ENCODE data around the gene WDR45B.

WDR45B gene

DNA sequence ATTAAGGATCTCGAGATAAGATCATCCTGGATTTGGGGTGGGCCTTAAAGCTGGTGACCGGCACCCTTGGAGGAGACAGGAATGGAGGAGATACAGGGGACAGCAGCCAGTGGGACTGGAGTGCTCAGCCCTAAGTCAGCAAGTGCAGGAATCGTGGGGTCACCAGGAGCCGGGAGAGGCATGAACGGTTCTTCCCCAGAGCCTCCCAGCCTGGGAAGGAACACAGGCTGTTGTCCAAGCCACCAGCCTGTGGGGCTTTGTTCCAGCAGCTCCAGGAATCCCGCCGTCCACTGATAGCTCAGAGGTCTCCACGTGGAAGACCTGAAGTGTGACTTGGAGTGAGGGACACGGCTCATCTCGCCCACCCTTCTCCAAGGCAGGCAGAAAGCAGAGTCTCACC is 2.5 kb upstream of the WDR45B start:
- CTCF ChIA-PET, result interaction anchor here (0.9 to 1.8 kb wide), 2 partner anchors 14 to 18 kb away, joined by 3 to 10 read pairs; no protein-coding TSS in a partner anchor
- Histone ChIP-seq H3K27me3 (replicated peaks in 2 of 5; ENCODE audit: control insufficient read depth in 4 of 5, insufficient read depth in 5 of 5, low read length in 4 of 5) (no peaks in the 10 kb centered on the region), H3K27ac (ENCODE audit: insufficient read depth in 1 of 2, low read depth in 1 of 2, low read length in 2 of 2, poor library complexity in 1 of 2, severe bottlenecking in 2 of 2) (no peak overlapping the region), H3K9me3 (ENCODE audit: control extremely low read depth in 1 of 5, control insufficient read depth in 4 of 5, insufficient read depth in 2 of 5, low read depth in 1 of 5, low read length in 4 of 5) (no peaks in the 10 kb centered on the region), H3K4me3 (ENCODE audit: control insufficient read depth in 1 of 7, extremely low read depth in 1 of 7, insufficient read depth in 4 of 7, low read depth in 2 of 7, low read length in 6 of 7) (no peak overlapping the region), H3K36me3 (ENCODE audit: control insufficient read depth in 4 of 4, insufficient read depth in 4 of 4, low read length in 3 of 4) (no peaks in the 10 kb centered on the region), H3K4me1 (ENCODE audit: control extremely low read depth in 1 of 4, control insufficient read depth in 4 of 4, insufficient read depth in 4 of 4, low read length in 3 of 4) (peaks cover 10 to 36% (median 32%) of the 10 kb centered on the region in 4 experiments)
- WGBS (ENCODE audit: insufficient coverage), result 100% methylated on average over 7 of the region's 10 CpGs
- DNase-seq, result no peak
- POLR2A ChIA-PET, result no interaction called here

- ChIA-PET CTCF (interaction anchor here (1.8 kb wide), 1 partner anchor 19 kb away, joined by 10 read pairs; no protein-coding TSS in a partner anchor), POLR2A (no interaction called here)
- H3K9me3 ChIP-seq (ENCODE audit: control extremely low read depth in 1 of 5, control insufficient read depth in 4 of 5, insufficient read depth in 2 of 5, low read depth in 1 of 5, low read length in 4 of 5), result no peaks in the 10 kb centered on the region
- 93% methylated on average over 18 of the region's 22 CpGs for WGBS (ENCODE audit: insufficient coverage)
- no peak overlapping the region for H3K27ac ChIP-seq (ENCODE audit: insufficient read depth in 1 of 2, low read depth in 1 of 2, low read length in 2 of 2, poor library complexity in 1 of 2, severe bottlenecking in 2 of 2)
- H3K4me3 ChIP-seq (ENCODE audit: control insufficient read depth in 1 of 7, extremely low read depth in 1 of 7, insufficient read depth in 4 of 7, low read depth in 2 of 7, low read length in 6 of 7), result no peak overlapping the region
- DNase-seq, result no peak
- peaks cover 4 to 26% (median 23%) of the 10 kb centered on the region in 4 experiments for H3K4me1 ChIP-seq (ENCODE audit: control extremely low read depth in 1 of 4, control insufficient read depth in 4 of 4, insufficient read depth in 4 of 4, low read length in 3 of 4)
- H3K36me3 ChIP-seq (ENCODE audit: control insufficient read depth in 4 of 4, insufficient read depth in 4 of 4, low read length in 3 of 4), result peaks cover 0 to under 1% (median under 1%) of the 10 kb centered on the region in 4 experiments
- no peaks in the 10 kb centered on the region for H3K27me3 ChIP-seq (replicated peaks in 2 of 5; ENCODE audit: control insufficient read depth in 4 of 5, insufficient read depth in 5 of 5, low read length in 4 of 5)
Measured at GRCh38 chr17:82649501-82650261, 1.4 kb upstream of the WDR45B start.

GRCh38 chr17:82648742-82649331 is 593 bp upstream of the WDR45B start:
- Histone ChIP-seq H3K36me3 (ENCODE audit: control insufficient read depth in 4 of 4, insufficient read depth in 4 of 4, low read length in 3 of 4) (peaks cover 0 to 9% (median 5%) of the 10 kb centered on the region in 4 experiments), H3K27ac (ENCODE audit: insufficient read depth in 1 of 2, low read depth in 1 of 2, low read length in 2 of 2, poor library complexity in 1 of 2, severe bottlenecking in 2 of 2) (no peak overlapping the region), H3K4me3 (ENCODE audit: control insufficient read depth in 1 of 7, extremely low read depth in 1 of 7, insufficient read depth in 4 of 7, low read depth in 2 of 7, low read length in 6 of 7) (peak overlapping the region in 5 of 7 experiments; percentile 26 to 70 (median 53)), H3K27me3 (replicated peaks in 2 of 5; ENCODE audit: control insufficient read depth in 4 of 5, insufficient read depth in 5 of 5, low read length in 4 of 5) (no peaks in the 10 kb centered on the region), H3K9me3 (ENCODE audit: control extremely low read depth in 1 of 5, control insufficient read depth in 4 of 5, insufficient read depth in 2 of 5, low read depth in 1 of 5, low read length in 4 of 5) (no peaks in the 10 kb centered on the region), H3K4me1 (ENCODE audit: control extremely low read depth in 1 of 4, control insufficient read depth in 4 of 4, insufficient read depth in 4 of 4, low read length in 3 of 4) (peaks cover 4 to 22% (median 15%) of the 10 kb centered on the region in 4 experiments)
- peak; percentile 32 to 65 (median 53) for DNase-seq
- POLR2A ChIA-PET, result no interaction called here
- CTCF ChIA-PET, result no interaction called here
- 8% methylated on average over 11 of the region's 37 CpGs for whole genome bisulfite sequencing (ENCODE audit: insufficient coverage)

DNA sequence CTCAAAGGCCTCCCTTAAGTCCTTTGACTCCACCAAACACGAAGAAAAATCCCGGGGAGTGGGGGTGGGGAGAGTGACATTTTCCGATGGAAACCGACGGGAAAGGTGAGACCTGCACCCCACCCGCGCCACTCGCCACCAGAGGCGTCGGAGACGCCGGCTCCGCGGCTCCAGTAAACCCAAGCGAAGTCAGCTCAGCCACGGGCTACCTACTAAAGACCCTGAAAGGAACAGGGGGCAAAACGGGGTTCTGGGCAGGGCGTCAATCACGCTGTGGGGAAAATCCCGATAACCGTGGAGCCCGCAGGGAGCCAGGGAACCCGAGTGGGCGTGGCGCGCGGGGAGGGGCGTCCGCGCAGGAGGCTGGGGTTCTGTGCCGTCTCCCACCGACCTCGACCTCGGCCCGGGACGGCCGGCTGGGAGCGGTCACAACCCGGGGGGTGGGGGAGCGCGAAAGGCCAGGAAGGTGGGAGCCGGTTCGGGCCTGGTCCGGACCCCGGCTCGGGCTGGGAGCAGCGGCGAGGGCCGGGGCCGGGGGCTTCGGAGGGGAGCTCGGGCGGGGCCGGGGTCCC is 565 bp downstream of the WDR45B start:
- peak overlapping the region; percentile 54 to 93 for H3K27ac ChIP-seq (ENCODE audit: insufficient read depth in 1 of 2, low read depth in 1 of 2, low read length in 2 of 2, poor library complexity in 1 of 2, severe bottlenecking in 2 of 2)
- H3K4me3 ChIP-seq (ENCODE audit: control insufficient read depth in 1 of 7, extremely low read depth in 1 of 7, insufficient read depth in 4 of 7, low read depth in 2 of 7, low read length in 6 of 7), result peak overlapping the region; percentile 71 to 94 (median 90)
- H3K27me3 ChIP-seq (replicated peaks in 2 of 5; ENCODE audit: control insufficient read depth in 4 of 5, insufficient read depth in 5 of 5, low read length in 4 of 5), result no peaks in the 10 kb centered on the region
- WGBS (ENCODE audit: insufficient coverage), result 0% methylated on average over 49 of the region's 54 CpGs
- peaks cover 4 to 22% (median 15%) of the 10 kb centered on the region in 4 experiments for H3K4me1 ChIP-seq (ENCODE audit: control extremely low read depth in 1 of 4, control insufficient read depth in 4 of 4, insufficient read depth in 4 of 4, low read length in 3 of 4)
- no peaks in the 10 kb centered on the region for H3K9me3 ChIP-seq (ENCODE audit: control extremely low read depth in 1 of 5, control insufficient read depth in 4 of 5, insufficient read depth in 2 of 5, low read depth in 1 of 5, low read length in 4 of 5)
- H3K36me3 ChIP-seq (ENCODE audit: control insufficient read depth in 4 of 4, insufficient read depth in 4 of 4, low read length in 3 of 4), result peaks cover 5 to 19% (median 14%) of the 10 kb centered on the region in 4 experiments
- ChIA-PET POLR2A (no interaction called here), CTCF (interaction anchor here (1.3 kb wide), 1 partner anchor 56 kb away, joined by 7 read pairs; no protein-coding TSS in a partner anchor)
- DNase-seq, result peak; percentile 36 to 50 (median 44)

DNA sequence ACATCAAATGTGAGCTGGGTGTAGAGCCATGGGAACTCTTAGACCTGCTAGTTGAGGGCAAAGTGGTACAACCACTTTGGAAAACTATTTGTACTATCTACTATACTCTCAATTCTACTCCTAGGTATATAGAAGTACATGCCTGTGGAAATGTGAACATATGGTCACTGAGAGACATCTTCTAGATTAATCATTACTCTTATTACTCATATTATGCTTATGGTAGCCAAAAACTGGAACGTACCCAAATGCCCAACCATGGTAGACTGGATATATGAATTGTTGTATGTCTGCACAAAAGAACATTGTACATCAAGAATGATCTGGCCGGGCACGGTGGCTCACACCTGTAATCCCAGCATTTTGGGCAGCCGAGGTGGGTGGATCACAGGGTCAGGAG is 2.7 kb downstream of the WDR45B start:
- H3K27ac ChIP-seq (ENCODE audit: insufficient read depth in 1 of 2, low read depth in 1 of 2, low read length in 2 of 2, poor library complexity in 1 of 2, severe bottlenecking in 2 of 2), result no peak overlapping the region
- H3K9me3 ChIP-seq (ENCODE audit: control extremely low read depth in 1 of 5, control insufficient read depth in 4 of 5, insufficient read depth in 2 of 5, low read depth in 1 of 5, low read length in 4 of 5), result no peaks in the 10 kb centered on the region
- no peaks in the 10 kb centered on the region for H3K27me3 ChIP-seq (replicated peaks in 2 of 5; ENCODE audit: control insufficient read depth in 4 of 5, insufficient read depth in 5 of 5, low read length in 4 of 5)
- peaks cover 4 to 24% (median 19%) of the 10 kb centered on the region in 4 experiments for H3K4me1 ChIP-seq (ENCODE audit: control extremely low read depth in 1 of 4, control insufficient read depth in 4 of 4, insufficient read depth in 4 of 4, low read length in 3 of 4)
- DNase-seq, result no peak
- H3K4me3 ChIP-seq (ENCODE audit: control insufficient read depth in 1 of 7, extremely low read depth in 1 of 7, insufficient read depth in 4 of 7, low read depth in 2 of 7, low read length in 6 of 7), result no peak overlapping the region
- ChIA-PET CTCF (no interaction called here), POLR2A (no interaction called here)
- H3K36me3 ChIP-seq (ENCODE audit: control insufficient read depth in 4 of 4, insufficient read depth in 4 of 4, low read length in 3 of 4), result peaks cover 11 to 36% (median 26%) of the 10 kb centered on the region in 4 experiments
- WGBS (ENCODE audit: insufficient coverage), result no CpG with 5 or more reads among the region's 4 CpGs

GRCh38 chr17:82644148-82644547 is 4.1 kb downstream of the WDR45B start:
- Histone ChIP-seq H3K9me3 (ENCODE audit: control extremely low read depth in 1 of 5, control insufficient read depth in 4 of 5, insufficient read depth in 2 of 5, low read depth in 1 of 5, low read length in 4 of 5) (no peaks in the 10 kb centered on the region), H3K4me1 (ENCODE audit: control extremely low read depth in 1 of 4, control insufficient read depth in 4 of 4, insufficient read depth in 4 of 4, low read length in 3 of 4) (peaks cover 4 to 33% (median 28%) of the 10 kb centered on the region in 4 experiments), H3K4me3 (ENCODE audit: control insufficient read depth in 1 of 7, extremely low read depth in 1 of 7, insufficient read depth in 4 of 7, low read depth in 2 of 7, low read length in 6 of 7) (no peak overlapping the region), H3K27ac (ENCODE audit: insufficient read depth in 1 of 2, low read depth in 1 of 2, low read length in 2 of 2, poor library complexity in 1 of 2, severe bottlenecking in 2 of 2) (no peak overlapping the region), H3K36me3 (ENCODE audit: control insufficient read depth in 4 of 4, insufficient read depth in 4 of 4, low read length in 3 of 4) (peaks cover 12 to 44% (median 32%) of the 10 kb centered on the region in 4 experiments), H3K27me3 (replicated peaks in 2 of 5; ENCODE audit: control insufficient read depth in 4 of 5, insufficient read depth in 5 of 5, low read length in 4 of 5) (no peaks in the 10 kb centered on the region)
- POLR2A ChIA-PET, result no interaction called here
- CTCF ChIA-PET, result no interaction called here
- no peak for DNase-seq
- WGBS (ENCODE audit: insufficient coverage), result 100% methylated on average over 4 of the region's 5 CpGs

Data from common myeloid progenitor, CD34-positive (primary cell).